HepG2 (cell line): ENCODE measurements around the gene C3orf22. TPM values are rescaled to one million over a fixed set of nuclear protein-coding genes. Genes with fewer than 3 reads are reported as not detected.

Experiments
- CREB3 ChIP-seq: sonication (generic); formaldehyde crosslinking; IDR thresholded peaks from 2 replicates; pipeline ENCODE4 v1.5.0; 2020; ENCODE audit warnings: missing genetic modification reagents
- IKZF4 ChIP-seq: sonication (generic); formaldehyde crosslinking; IDR thresholded peaks from 2 replicates; pipeline ENCODE4 v1.5.1; 2020; ENCODE audit warnings: borderline replicate concordance, mild to moderate bottlenecking, low read depth, missing genetic modification reagents; ENCODE audit errors: not compliant biosample characterization
- NFYC ChIP-seq: IDR thresholded peaks from 2 replicates; pipeline ENCODE4 v1.6.1; 2016; ENCODE audit warnings: missing genetic modification reagents, missing compliant biosample characterization
- NR2C2 ChIP-seq: sonication (generic); formaldehyde crosslinking; IDR thresholded peaks from 2 replicates; pipeline ENCODE4 v1.4.0; 2020; ENCODE audit warnings: missing genetic modification reagents, mild to moderate bottlenecking, moderate library complexity, borderline replicate concordance
- SALL1 ChIP-seq: sonication (generic); formaldehyde crosslinking; IDR thresholded peaks from 2 replicates; pipeline ENCODE4 v1.8.0; 2022; ENCODE audit warnings: mild to moderate bottlenecking, missing genetic modification reagents
- TGIF2 ChIP-seq: IDR thresholded peaks from 2 replicates; pipeline ENCODE4 v1.6.1; 2016; ENCODE audit warnings: control low read depth, missing compliant biosample characterization
- USF2 ChIP-seq, 2 experiments: sonication (generic) in 1 of 2; formaldehyde crosslinking in 1 of 2; IDR thresholded peaks; 2 replicates each; pipeline versions ENCODE4 v1.5.1 to v1.6.1; 2011 to 2020; ENCODE audit warnings: borderline replicate concordance in 1 of 2, low read depth in 1 of 2, low read length in 1 of 2, mild to moderate bottlenecking in 1 of 2, missing genetic modification reagents in 1 of 2, moderate library complexity in 1 of 2
- ZBTB20 ChIP-seq: sonication (generic); formaldehyde crosslinking; IDR thresholded peaks from 2 replicates; pipeline ENCODE4 v1.8.1; 2023; ENCODE audit warnings: missing genetic modification reagents, low read depth, mild to moderate bottlenecking, borderline replicate concordance
- ZBTB34 ChIP-seq: sonication (generic); formaldehyde crosslinking; IDR thresholded peaks from 2 replicates; pipeline ENCODE4 v1.8.0; 2022; ENCODE audit warnings: mild to moderate bottlenecking, missing genetic modification reagents
- ZNF124 ChIP-seq: sonication (generic); formaldehyde crosslinking; IDR thresholded peaks from 2 replicates; pipeline ENCODE4 v1.4.0; 2020; ENCODE audit warnings: missing genetic modification reagents
- ZNF138 ChIP-seq: sonication (generic); formaldehyde crosslinking; IDR thresholded peaks from 2 replicates; pipeline ENCODE4 v1.5.0; 2020; ENCODE audit warnings: mild to moderate bottlenecking, low read depth, missing genetic modification reagents
- ZNF407 ChIP-seq: sonication (generic); formaldehyde crosslinking; IDR thresholded peaks from one replicate; pipeline ENCODE4 v1.5.1; 2020; ENCODE audit warnings: mild to moderate bottlenecking, missing genetic modification reagents; ENCODE audit errors: not compliant biosample characterization
- ZNF530 ChIP-seq: sonication (generic); formaldehyde crosslinking; IDR thresholded peaks from 2 replicates; pipeline ENCODE4 v1.5.0; 2020; ENCODE audit warnings: low read depth, mild to moderate bottlenecking, missing genetic modification reagents
- ZNF629 ChIP-seq: sonication (generic); formaldehyde crosslinking; conservative IDR thresholded peaks from 2 replicates; pipeline ENCODE4 v1.5.0; 2020; ENCODE audit warnings: missing genetic modification reagents
- ZNF768 ChIP-seq: sonication (generic); formaldehyde crosslinking; IDR thresholded peaks from 2 replicates; pipeline ENCODE4 v1.4.0; 2020; ENCODE audit warnings: missing genetic modification reagents
- polyA plus RNA-seq, 8 experiments: library from polyadenylated mRNA; depleted of rRNA in 3 of 8; stranded (reverse) in 7 of 8; unstranded in 1 of 8; fragments of >200 nt; fragmentation: Illumina TruSeq in 4 of 8; extraction: Trizol in 4 of 8; gene quantifications; 2 replicates each; pipeline versions ENCODE4 v1.2.1 to v1.2.3, GENCODE V29; 2011 to 2016; ENCODE audit warnings: low read depth in 4 of 8, missing spikeins in 1 of 8, mixed read lengths in 1 of 8; ENCODE audit not compliant: insufficient read depth in 1 of 8
- total RNA-seq, 5 experiments: library from RNA; depleted of rRNA; stranded (reverse); fragments of >200 nt; fragmentation: Illumina TruSeq; extraction: Trizol; gene quantifications; 2 replicates each; pipeline ENCODE4 v1.2.3, GENCODE V29; 2016; ENCODE audit warnings: low read depth in 1 of 5

The C3orf22 gene
- total and polyA plus RNA-seq, 2 of the 13 experiments (the other 11 are each of a cell fraction or from before 2014, with no cell fraction given), result not detected

- TF ChIP-seq ZNF138 (CRISPR knock-in tag) (0 out of 2 replicates have a peak, but pooled peaks have one; percentile 41), NR2C2 (CRISPR knock-in tag) (no peak), SALL1 (0 out of 2 replicates have a peak, but pooled peaks have one; percentile 7), ZBTB34 (CRISPR knock-in tag) (no peak; the same call in 1 of the 2 replicates), ZNF768 (CRISPR knock-in tag) (peak; percentile 10; the same call in 1 of the 2 replicates), ZNF124 (0 out of 2 replicates have a peak, but pooled peaks have one; percentile 64), CREB3 (CRISPR knock-in tag) (no peak), ZNF530 (CRISPR knock-in tag) (no peak), TGIF2 (CRISPR knock-in tag) (no peak), IKZF4 (no peak), USF2 (IDR thresholded peaks at IDR 0.05; ENCODE audit: low read depth, low read length) (no peak), USF2 (CRISPR knock-in tag; IDR thresholded peaks at IDR 0.05; ENCODE audit: borderline replicate concordance) (0 out of 2 replicates have a peak, but pooled peaks have one; percentile 61), ZNF629 (no peak), ZBTB20 (CRISPR knock-in tag) (no peak; the same call in 1 of the 2 replicates), ZNF407 (CRISPR knock-in tag) (no peak), NFYC (CRISPR knock-in tag) (no peak)
These were observed 34.8 kb downstream of the C3orf22 start, which contains the start of gene CHST13 (continued) for GRCh38 chr3:126523745-126524428.
